Endothelial cell of hepatic sinusoid (primary cell): ENCODE data around the gene ELOB.

Experiments
- in situ Hi-C: cut with HindIII; loops from 2 replicates; pipeline ENCODE4 v1.10.0; 2017; ENCODE audit warnings: low sequenced_read_pairs

ELOB gene

GRCh38 chr16:2811703-2812471, 34.8 kb upstream of the ELOB start:
- in situ Hi-C loops = no loop called here

GRCh38 chr16:2810651-2811050, 33.6 kb upstream of the ELOB start:
- in situ Hi-C loops = no loop called here

GRCh38 chr16:2809149-2809760, 32.2 kb upstream of the ELOB start:
- in situ Hi-C loops = no loop called here

- in situ Hi-C loops = no loop called here
Measured at GRCh38 chr16:2808181-2808580, 31.1 kb upstream of the ELOB start.

GRCh38 chr16:2806286-2806685, 29.2 kb upstream of the ELOB start:
- in situ Hi-C loops = no loop called here

- in situ Hi-C loops = no loop called here
Measured at GRCh38 chr16:2804728-2805127, 27.6 kb upstream of the ELOB start.

GRCh38 chr16:2803545-2804195, 26.6 kb upstream of the ELOB start:
- in situ Hi-C loops = no loop called here

GRCh38 chr16:2799859-2800226, 22.8 kb upstream of the ELOB start:
- in situ Hi-C loops = no loop called here

GRCh38 chr16:2799205-2799858, 22.3 kb upstream of the ELOB start:
- in situ Hi-C loops = no loop called here

- in situ Hi-C loops = no loop called here
Measured at GRCh38 chr16:2798723-2799204, 21.7 kb upstream of the ELOB start.

GRCh38 chr16:2795395-2796143, 18.5 kb upstream of the ELOB start:
- in situ Hi-C loops = no loop called here

- in situ Hi-C loops = no loop called here
Measured at GRCh38 chr16:2792940-2793339, 15.9 kb upstream of the ELOB start.

- in situ Hi-C loops = no loop called here
Measured at GRCh38 chr16:2791174-2791573, 14.1 kb upstream of the ELOB start.

- in situ Hi-C loops = no loop called here
Measured at GRCh38 chr16:2790631-2791030, 13.6 kb upstream of the ELOB start.

- in situ Hi-C loops = no loop called here
Measured at GRCh38 chr16:2787961-2788360, 10.9 kb upstream of the ELOB start.

GRCh38 chr16:2787406-2787805, 10.3 kb upstream of the ELOB start, which contains the start of gene PRSS33:
Gene PRSS33, minus strand, starts transcription at chr16:2787560. Its CDS starts 1,013 bp downstream, at chr16:2786547.
- in situ Hi-C loops = no loop called here

GRCh38 chr16:2786826-2787151, 9.7 kb upstream of the ELOB start:
- in situ Hi-C loops = no loop called here

- in situ Hi-C loops = no loop called here
Measured at GRCh38 chr16:2786061-2786825, 9.2 kb upstream of the ELOB start.

GRCh38 chr16:2785101-2785991, 8.3 kb upstream of the ELOB start:
- in situ Hi-C loops = no loop called here
